Measurements from ENCODE around the gene NXT2. TPM values are rescaled to one million over a fixed set of nuclear protein-coding genes. Genes with fewer than 3 reads are reported as not detected.
"Not testable (repeated sequence)": the region's sequence is repeated elsewhere in the genome, so short reads cannot be mapped to it uniquely, and the experiment has no call there.

NXT2 gene
- total and polyA plus RNA-seq, 8 donors, result 1.8 to 15.1 (median 8.3) TPM; not detected in 1

DNA sequence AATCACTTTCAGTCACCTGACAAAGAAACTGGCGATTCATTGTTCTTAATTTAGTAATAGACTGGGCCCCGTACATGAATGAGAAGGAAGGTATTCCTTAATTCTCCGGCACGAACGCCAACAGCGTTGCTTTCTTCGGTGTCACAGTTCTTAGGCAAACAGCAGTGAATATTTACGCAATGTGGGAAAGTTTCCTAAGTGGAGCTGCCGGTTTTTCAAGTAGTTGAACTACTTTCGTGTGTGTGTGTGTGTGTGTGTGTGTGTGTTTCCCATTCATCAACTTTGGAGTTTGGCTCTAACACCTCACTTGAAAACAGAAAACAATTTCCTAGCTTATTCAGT, 651 bp downstream of the NXT2 start:
- TF ChIP-seq POLR2A (IDR thresholded peaks at IDR 0.05) (no peak), CTCF (IDR thresholded peaks at IDR 0.05) (no peak), POLR2AphosphoS5 (IDR thresholded peaks at IDR 0.05) (no peak), EP300 (IDR thresholded peaks at IDR 0.05) (no peak)
- no peaks in the 10 kb centered on the region for H3K27me3 ChIP-seq
- peak overlapping the region; percentile 38 to 55 (median 42) for H3K4me3 ChIP-seq
- intact Hi-C loops (cut with DNase I; ENCODE audit: low total_unique reads), result no loop called here
- no peaks in the 10 kb centered on the region for H3K36me3 ChIP-seq
- peaks cover 0 to 4% (median 0%) of the 10 kb centered on the region in 4 donors for H3K4me1 ChIP-seq
- WGBS, 5 donors, result 0 to 34% (median 7%) methylated on average over 10 of the region's 10 CpGs
- H3K9me3 ChIP-seq, result no peaks in the 10 kb centered on the region
- peak overlapping the region; percentile 82 to 94 (median 89) for H3K27ac ChIP-seq
- peak; percentile 49 to 87 for DNase-seq

GRCh38 chrX:109539007-109539406, 2.4 kb downstream of the NXT2 start:
- DNase-seq; intact Hi-C loops (cut with DNase I; ENCODE audit: low total_unique reads); H3K27me3 ChIP-seq; H3K4me1 ChIP-seq; H3K9me3 ChIP-seq; H3K4me3 ChIP-seq; H3K36me3 ChIP-seq; H3K27ac ChIP-seq: not testable (repeated sequence)

DNA sequence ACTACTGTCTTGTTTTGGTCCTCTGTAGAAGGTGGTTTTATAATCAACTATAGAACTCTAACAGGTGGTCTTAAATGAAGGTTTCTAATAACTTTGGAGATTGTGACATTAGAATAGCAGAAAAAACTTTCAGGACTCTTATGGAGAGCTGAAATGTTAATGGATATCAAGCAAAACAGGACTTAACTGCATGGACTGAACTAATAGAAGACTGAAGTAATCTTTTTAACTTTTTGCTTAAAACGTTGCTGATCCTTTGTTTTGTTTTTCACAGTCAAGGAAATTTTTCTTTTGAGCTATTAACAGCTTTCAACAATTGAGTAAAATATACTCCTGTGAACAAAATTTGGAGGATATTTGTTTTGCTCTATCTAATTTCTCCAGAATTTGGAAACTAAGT, 17.2 kb downstream of the NXT2 start:
- intact Hi-C loops (cut with DNase I; ENCODE audit: low total_unique reads), result no loop called here
- no peak for DNase-seq
- Histone ChIP-seq H3K9me3 (peaks cover 0 to 12% (median 6%) of the 10 kb centered on the region in 4 donors), H3K27me3 (no peaks in the 10 kb centered on the region), H3K27ac (no peak overlapping the region), H3K4me1 (no peaks in the 10 kb centered on the region), H3K4me3 (no peak overlapping the region), H3K36me3 (no peaks in the 10 kb centered on the region)
- TF ChIP-seq POLR2AphosphoS5 (IDR thresholded peaks at IDR 0.05) (no peak), EP300 (IDR thresholded peaks at IDR 0.05) (no peak), POLR2A (IDR thresholded peaks at IDR 0.05) (no peak), CTCF (IDR thresholded peaks at IDR 0.05) (no peak)
- WGBS, 5 donors, result 25 to 39% (median 29%) methylated on average over 1 of the region's 1 CpG

DNA sequence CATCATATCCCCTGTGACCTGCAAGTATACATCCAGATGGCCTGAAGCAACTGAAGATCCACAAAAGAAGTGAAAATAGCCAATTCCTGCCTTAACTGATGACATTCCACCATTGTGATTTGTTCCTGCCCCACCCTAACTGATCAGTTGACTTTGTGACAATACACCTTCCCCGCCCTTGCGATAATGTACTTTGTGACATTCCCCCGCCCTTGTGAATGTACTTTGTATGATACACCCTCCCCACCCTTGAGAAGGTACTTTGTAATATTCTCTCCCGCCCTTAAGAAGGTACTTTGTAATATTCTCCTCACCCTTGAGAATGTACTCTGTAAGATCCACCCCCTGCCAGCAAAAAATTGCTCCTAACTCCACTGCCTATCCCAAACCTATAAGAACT, 39.4 kb downstream of the NXT2 start:
- DNase-seq; H3K4me1 ChIP-seq; H3K27me3 ChIP-seq; H3K27ac ChIP-seq; intact Hi-C loops (cut with DNase I; ENCODE audit: low total_unique reads); H3K4me3 ChIP-seq; H3K36me3 ChIP-seq; H3K9me3 ChIP-seq: not testable (repeated sequence)
- 58 to 96% (median 70%) methylated on average over 4 of the region's 4 CpGs for WGBS, 5 donors

- no peak for TF ChIP-seq EP300 (IDR thresholded peaks at IDR 0.05)
- no peak for TF ChIP-seq POLR2A (IDR thresholded peaks at IDR 0.05)
- TF ChIP-seq POLR2AphosphoS5 (IDR thresholded peaks at IDR 0.05), result no peak
- no peak for TF ChIP-seq CTCF (IDR thresholded peaks at IDR 0.05)
- Histone ChIP-seq H3K27ac (no peak overlapping the region), H3K9me3 (no peaks in the 10 kb centered on the region), H3K36me3 (no peaks in the 10 kb centered on the region), H3K4me1 (no peaks in the 10 kb centered on the region), H3K4me3 (no peak overlapping the region), H3K27me3 (no peaks in the 10 kb centered on the region)
- WGBS, 5 donors, result 57 to 88% (median 82%) methylated on average over 2 of the region's 2 CpGs
- no peak for DNase-seq
- intact Hi-C loops (cut with DNase I; ENCODE audit: low total_unique reads), result no loop called here
These were observed 40.4 kb downstream of the NXT2 start for GRCh38 chrX:109577055-109577454.

DNA sequence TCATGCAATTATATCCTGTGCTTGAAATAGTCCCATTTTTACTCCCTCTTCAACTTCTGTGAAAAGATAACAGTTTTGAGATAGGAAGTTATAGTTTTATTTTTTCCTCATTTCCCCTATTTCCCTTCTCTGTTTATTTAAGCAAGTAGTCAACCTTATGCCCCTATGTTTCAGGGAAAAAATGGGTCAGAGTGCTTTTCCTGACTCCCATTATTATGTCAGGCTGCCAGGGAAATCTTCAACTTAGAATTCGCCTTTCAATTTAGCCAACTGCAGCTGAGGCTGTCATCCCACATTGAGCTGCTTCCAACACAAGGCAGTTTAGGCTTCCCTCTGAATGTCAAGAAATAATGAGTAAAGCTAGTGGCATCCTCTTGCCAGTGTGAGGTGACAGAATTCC, 42.3 kb downstream of the NXT2 start:
- Histone ChIP-seq H3K4me3 (no peak overlapping the region), H3K4me1 (no peaks in the 10 kb centered on the region), H3K27ac (no peak overlapping the region), H3K27me3 (no peaks in the 10 kb centered on the region), H3K36me3 (no peaks in the 10 kb centered on the region), H3K9me3 (no peaks in the 10 kb centered on the region)
- intact Hi-C loops (cut with DNase I; ENCODE audit: low total_unique reads), result no loop called here
- DNase-seq, result no peak
- no peak for TF ChIP-seq EP300 (IDR thresholded peaks at IDR 0.05)
- TF ChIP-seq POLR2A (IDR thresholded peaks at IDR 0.05), result no peak
- TF ChIP-seq CTCF (IDR thresholded peaks at IDR 0.05), result no peak
- TF ChIP-seq POLR2AphosphoS5 (IDR thresholded peaks at IDR 0.05), result no peak
- 57 to 86% (median 58%) methylated on average over 1 of the region's 1 CpG for WGBS, 5 donors

Data from stomach (tissue), 9 donors.